Fibroblast of upper back skin (primary cell): ENCODE results near the gene TCF15.

Experiments used
- DNase-seq: peaks from one replicate; pipeline ENCODE4 v3.0.0-alpha.2; 2013

Gene TCF15, protein sequence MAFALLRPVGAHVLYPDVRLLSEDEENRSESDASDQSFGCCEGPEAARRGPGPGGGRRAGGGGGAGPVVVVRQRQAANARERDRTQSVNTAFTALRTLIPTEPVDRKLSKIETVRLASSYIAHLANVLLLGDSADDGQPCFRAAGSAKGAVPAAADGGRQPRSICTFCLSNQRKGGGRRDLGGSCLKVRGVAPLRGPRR

DNA sequence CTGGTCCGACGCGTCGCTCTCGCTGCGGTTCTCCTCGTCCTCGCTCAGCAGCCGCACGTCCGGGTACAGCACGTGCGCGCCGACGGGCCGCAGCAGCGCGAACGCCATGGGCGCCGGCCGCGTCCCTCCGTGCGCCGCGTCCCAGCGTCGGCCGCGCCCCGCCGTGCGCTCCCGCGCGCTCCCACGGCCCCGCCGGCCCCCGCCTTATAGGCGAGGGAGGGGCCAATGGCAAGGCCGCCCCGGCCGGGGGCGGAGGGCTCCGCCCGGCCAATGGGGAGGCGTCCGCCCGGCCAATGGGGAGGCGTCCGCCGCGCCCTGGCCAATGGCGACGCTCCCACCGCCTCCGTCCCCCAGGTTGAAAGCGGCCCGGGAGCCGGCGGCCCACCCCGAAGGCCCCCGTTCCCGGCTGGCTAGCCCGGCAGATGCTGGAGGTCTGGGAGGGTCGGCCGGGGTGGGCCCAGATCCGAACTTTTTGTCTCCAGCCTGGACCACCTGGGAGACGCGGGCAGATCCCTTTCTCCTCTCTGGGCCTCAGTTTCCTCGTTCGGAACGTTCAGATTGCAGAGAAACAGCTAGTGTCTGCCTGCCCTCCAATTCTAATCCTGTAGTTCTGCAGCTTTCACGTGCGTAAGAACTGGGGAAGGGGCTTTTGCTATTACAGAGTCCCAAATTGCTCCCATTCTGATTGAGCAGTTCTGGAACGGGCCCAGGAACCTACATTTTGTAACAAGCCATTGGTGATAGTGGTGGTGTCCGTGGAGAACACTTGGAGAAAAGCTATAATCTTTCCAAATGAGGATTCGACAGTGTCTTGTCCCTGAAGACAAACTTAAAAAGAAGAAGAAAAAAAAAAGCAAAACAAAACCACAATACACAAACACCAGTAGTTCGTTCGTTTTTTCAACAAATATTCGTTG lies at the start of gene TCF15:
Gene TCF15, minus strand, starts transcription at position 180 of the 917 bp plus-strand sequence. Its CDS starts 72 bp downstream, at position 108.
- peak; percentile 32 for DNase-seq

GRCh38 chr20:658731-659291 lies 48.7 kb upstream of the TCF15 start:
- peak; percentile 56 for DNase-seq

- DNase-seq: no peak
Observed at GRCh38 chr20:658202-658601, 48.1 kb upstream of the TCF15 start.

DNA sequence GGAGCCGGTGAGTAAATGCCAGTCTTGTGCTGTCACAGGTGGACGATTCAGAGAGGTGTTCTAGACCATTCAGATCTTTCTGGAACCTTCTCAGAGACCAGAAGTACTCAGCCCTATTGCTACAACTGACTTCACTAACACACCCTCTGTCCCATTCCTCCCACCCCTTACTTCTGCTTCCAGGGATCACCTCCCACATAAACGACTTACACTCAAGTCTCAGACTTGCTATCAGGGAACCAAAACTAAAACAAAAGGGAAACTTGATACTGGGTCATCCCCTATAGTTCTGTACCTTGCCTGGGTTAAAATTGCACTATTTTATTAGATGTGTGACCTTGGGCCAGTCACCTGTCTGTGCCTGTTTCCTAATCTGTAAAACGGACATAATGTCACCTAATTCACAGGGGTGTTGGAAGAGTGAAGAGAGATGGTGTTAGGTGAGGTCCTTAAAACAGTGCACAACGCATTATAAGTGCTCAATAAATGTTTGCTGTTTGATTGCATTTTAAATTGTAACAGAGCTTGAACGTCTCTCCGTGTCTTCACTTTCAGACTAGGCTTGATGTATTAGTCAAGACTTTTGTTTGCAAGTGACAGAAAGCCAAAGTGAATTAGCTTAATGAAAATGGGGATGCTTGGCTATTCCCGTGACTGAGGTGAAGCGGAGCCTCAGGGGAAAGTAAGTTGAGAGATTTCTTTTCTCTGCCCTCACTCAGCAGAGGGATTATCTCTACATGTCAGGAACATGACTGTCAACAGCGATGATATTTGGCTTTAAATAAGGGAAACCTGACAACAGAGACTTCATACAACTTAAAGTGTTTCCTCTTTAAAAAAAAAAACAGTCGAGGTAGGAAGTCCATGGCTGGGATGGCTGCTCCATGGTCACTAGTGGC lies 45.9 kb upstream of the TCF15 start:
- no peak for DNase-seq

- DNase-seq: no peak
Observed at GRCh38 chr20:654417-654750, 44.3 kb upstream of the TCF15 start.

DNA sequence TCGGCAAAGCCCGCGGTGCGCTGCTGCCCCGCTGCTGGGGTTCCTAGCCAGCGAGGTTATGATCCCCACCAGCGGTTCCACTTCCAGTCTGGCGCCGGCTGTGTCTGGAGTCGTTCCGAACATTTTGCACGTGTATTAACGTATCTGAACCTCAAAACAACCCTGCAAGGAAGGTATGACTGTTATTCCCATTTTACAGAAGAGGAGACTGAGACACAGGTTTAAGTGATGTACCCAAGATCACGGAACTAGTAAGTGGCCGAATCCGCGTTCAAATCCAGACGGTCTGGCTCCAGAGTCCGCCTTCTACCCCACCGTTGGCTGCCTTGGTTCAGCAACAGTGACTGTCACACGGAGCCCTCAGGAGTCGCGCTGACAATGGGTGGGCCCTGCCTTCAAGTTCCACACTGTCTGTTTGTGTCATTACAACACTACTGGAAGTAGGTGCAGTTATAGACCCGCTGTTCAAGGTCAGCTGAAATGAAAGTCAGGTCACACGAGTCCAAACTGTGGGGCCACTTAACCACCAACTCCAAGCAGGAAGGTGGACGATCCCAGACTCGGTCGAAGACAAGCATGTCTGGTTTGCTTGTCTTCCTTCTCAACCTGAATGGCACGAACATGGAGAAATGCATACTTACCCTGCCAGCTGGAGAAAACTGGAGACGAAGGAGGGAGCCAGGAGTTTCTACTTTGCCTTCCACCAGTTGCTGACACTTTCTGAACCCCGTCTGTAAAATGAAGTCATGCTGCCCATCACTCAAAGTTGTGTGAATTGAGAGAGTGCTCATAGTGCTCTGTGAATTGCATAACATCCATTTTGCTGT lies 43.7 kb upstream of the TCF15 start:
- no peak for DNase-seq

- DNase-seq: peak; percentile 90
Observed at GRCh38 chr20:653110-653589, 43.0 kb upstream of the TCF15 start, which contains the start of gene SRXN1. TSS of gene SRXN1 (minus strand) at chr20:653200. CDS start at chr20:653185, 15 bp downstream.

DNA sequence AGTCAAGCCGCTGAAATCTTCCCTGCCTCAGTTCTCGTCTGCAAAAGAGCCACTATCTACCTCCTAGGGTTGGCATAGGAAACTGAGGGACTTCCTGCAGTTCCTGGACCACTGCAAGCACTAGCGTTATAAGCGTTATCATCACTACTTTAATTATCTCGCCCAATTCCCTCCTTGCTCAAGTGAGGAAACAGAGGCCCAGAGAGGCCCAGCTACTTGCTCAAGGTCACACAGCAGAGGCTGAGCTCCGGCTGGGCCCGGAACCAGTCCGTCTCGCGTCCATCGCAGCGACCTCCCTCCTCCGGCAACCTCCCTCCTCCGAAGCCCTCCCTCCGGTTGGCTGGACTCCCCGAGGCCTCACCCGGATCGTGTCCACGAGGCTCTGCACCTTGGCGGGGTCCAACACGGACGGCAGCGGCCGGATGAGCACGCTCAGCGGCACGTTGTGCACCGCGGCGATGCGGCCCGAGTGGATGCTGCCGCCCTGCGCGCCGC lies 42.6 kb upstream of the TCF15 start:
- DNase-seq: no peak

DNA sequence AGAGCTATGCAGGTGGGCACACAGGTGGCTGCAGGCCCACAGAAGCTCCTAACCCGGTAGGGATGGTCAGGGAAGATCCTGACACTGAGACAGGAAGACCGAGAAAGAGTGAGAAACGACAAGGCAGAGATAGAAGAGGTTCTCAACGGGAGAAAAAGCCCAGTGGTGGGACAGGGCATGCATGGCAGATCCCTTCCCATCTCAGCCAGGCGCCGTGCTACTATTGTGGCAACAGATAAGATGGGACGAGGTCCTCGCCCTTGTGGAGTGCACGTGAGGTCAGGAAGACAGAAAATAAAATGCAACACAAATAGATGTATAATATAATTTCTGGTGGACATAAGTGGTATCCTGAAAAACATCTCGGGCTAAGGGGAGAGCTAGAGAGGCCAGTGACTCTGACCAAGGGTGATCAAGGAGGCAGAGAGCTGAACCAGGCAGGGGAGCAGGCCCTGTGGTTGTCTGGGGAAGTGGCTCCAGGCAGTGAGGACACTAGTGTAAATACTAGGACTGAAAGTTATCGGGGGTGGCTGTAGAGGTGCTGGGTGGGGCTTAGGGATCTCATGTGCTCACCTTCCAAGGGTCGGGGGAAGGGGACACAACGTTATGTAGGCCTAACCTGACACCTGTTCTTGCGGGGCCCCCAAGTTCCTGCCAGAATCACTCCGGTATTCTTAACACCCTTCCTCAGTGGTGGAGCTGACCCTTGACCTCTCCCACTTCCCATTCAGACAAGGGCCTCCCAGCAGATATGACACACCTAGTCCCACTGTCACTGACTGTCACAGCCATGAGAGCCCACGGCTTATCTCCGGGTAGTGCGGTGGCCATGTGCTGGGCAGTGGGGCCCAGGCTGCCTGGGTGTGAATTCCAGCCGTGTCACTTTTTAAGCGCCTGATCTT lies 41.9 kb upstream of the TCF15 start:
- DNase-seq: no peak

DNA sequence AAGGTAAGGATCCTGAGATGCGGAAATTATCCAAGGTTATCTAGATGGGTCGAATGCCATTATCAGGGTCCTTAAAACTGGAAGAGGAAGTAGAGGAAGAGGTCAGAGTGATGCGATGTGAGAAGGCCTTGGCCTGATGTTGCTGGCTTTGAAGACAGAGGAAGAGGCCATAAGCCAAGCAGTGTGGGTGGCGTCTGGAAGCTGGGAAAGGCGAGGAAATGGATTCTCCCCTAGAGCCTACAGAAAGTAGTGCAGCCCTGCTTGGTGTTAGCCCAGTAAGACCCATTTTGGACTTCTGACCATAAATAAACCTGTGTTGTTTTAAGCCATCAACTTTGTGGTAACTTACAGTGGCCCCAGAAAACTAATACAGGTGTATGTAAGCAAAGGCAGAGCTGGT lies 40.8 kb upstream of the TCF15 start:
- no peak for DNase-seq

DNA sequence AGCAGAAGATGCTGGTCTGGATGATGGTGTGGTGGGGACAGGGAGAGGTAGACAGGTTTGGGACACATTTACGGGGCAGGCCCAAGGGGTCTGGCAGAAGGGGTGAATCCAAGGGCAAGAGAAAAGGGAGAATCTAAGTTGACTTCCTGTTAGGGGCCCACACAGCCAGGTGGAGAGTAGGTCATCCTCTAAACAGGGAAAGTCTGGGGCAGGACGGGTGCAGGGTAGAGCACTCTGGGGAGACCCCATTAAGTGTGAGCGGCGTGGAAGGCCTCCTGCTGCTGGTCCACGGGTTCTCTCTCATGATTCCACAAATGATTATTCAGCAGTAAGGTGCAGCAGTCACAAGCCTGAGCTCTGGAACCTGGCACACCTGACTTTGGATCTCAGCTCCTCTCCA lies 40.2 kb upstream of the TCF15 start:
- no peak for DNase-seq

GRCh38 chr20:647479-648019 lies 37.4 kb upstream of the TCF15 start:
- DNase-seq: no peak

- DNase-seq: no peak
Observed at GRCh38 chr20:646868-647233, 36.7 kb upstream of the TCF15 start.

- no peak for DNase-seq
Observed at GRCh38 chr20:646107-646867, 36.2 kb upstream of the TCF15 start.

DNA sequence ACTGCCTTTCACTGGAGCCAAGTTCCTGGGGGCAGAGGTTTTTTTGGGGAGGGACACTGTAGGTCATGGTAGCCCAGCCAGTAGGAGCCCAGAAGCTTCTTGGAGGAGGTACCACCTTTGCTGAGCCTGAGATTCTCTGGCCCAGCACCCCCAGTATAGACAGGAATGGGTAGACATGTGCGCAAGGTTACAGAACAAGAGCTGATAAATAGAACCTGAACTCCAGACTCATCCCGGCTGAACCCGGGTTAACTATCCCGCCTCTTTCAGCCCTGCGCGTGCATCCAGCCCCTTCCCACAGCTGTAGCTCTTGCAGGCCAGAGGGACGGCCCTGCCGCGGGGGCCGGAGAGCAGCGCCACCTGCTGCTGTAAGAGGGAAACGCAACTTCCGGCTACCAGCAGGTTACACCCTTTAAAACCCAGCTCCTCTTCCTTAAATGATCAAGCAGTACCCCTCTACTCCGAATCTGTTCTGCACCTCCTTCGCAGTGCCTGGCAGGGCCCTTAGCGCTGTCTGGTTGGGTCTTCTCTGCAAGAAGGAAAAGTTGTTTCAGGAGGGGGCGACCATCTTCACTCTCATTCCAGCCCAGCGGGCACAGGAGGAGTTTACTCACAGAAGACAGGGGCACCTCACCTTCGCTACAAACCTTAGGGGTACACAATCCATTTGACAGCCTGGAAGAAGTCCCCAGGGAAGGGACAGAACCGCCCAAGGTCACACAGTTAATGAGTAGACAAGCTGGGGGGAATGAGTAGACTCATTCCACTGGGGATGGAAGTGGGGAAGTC lies 35.4 kb upstream of the TCF15 start:
- DNase-seq: peak; percentile 49

GRCh38 chr20:644692-645317 lies 34.7 kb upstream of the TCF15 start:
- no peak for DNase-seq

DNA sequence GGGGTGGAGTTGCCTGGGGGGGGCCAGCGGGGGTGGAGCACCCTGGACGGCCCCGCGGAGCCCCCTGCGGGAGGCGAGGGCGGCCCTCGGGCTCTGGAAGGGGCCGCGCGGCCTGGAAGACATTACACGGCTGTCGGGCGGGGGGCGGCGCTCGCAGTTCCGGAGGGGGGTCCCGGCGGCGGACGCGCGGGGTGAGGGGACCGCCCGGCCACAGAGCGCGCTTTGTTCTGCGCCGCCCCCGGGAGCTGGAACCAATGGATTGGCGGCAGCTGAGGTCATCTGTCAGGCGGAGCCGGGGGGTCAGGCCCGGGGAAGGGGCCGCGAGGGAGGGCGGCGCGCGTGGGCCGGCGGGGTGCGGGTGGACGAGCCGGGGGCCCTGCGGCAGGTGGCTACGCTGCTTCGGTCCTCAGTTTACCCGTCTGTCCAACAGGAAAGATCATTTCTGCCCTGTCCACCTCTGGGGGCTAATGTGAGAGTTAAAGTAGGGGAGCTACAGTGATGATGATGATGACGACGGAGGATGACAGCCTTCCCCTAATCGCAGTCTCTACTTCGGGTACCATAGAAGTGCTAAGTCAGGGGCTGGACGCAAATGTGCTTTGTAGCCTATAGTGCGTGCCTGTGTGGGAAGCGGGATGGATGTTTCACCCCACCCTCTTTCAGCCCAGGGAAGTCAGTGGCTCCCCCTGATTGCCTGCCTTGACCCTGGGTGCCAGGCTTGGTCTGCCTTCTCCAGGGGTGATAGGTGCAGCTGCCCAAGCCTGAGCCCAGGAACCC lies 32.5 kb upstream of the TCF15 start:
- no peak for DNase-seq
